Measurements from ENCODE around the gene KDM2A.
"Not testable (repeated sequence)": the region's sequence is repeated elsewhere in the genome, so short reads cannot be mapped to it uniquely, and the experiment has no call there.

Gene KDM2A

DNA sequence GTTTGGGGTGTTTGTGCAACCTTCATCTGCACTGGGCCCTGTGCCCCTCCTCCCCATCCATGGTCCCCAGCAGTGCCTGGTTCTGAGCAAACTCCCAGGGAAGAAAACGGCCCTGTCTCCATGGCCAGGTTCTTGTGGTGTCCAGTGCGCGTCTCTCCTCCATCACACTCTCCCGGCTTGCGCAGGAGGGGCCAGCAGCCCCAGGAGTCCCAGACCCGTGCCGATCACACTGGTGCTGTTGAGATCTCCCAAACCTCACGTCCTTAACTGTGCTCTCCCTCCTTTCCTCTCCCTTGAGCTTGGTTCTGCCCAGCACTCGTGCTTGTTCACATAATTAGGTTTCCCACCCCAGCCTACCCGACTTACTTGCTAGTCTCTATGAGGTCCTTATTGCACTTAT is 136.3 kb downstream of the KDM2A start:
- Histone ChIP-seq H3K9me3 (no peaks in the 10 kb centered on the region), H3K27ac (no peak overlapping the region), H3K4me2 (no peak overlapping the region), H3K27me3 (peaks cover 7% of the 10 kb centered on the region), H3K4me1 (peaks cover 13% of the 10 kb centered on the region), H3K9ac (peak overlapping the region; percentile 19), H3K36me3 (peaks cover 70% of the 10 kb centered on the region), H3K4me3 (no peak overlapping the region), H4K20me1 (peaks cover 69% of the 10 kb centered on the region)
- no peak for TF ChIP-seq Cebpa-rat (IDR thresholded peaks at IDR 0.05)

DNA sequence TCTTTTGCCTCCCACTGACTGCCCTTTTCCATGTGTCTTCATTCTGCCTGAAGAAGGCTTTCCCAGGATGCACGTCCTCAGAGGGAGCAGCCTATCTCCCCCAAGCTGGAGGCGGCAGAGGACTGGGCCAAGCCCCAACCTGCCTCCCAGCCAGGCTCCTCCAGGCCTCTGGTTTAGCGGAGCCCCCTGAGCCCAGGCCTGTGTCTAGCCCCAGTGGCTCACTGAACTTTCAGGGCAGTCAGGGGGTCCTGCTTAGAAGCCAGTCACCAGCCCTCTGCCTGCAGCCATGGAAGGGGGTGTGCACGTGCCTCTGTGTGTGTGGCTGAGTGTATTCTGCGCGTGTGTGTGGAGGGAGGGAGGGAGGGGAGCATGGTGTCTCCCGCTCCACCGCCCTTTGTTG is 136.8 kb downstream of the KDM2A start:
- no peak for TF ChIP-seq Cebpa-rat (IDR thresholded peaks at IDR 0.05)
- H3K4me2 ChIP-seq, result no peak overlapping the region
- H3K9me3 ChIP-seq, result no peaks in the 10 kb centered on the region
- peaks cover 13% of the 10 kb centered on the region for H3K27me3 ChIP-seq
- H3K4me1 ChIP-seq, result peaks cover 13% of the 10 kb centered on the region
- H3K27ac ChIP-seq, result no peak overlapping the region
- peaks cover 64% of the 10 kb centered on the region for H4K20me1 ChIP-seq
- peak overlapping the region; percentile 19; the same call in 1 of the 2 replicates for H3K9ac ChIP-seq
- H3K36me3 ChIP-seq, result peaks cover 65% of the 10 kb centered on the region
- H3K4me3 ChIP-seq, result no peak overlapping the region

- Histone ChIP-seq H3K4me1 (peaks cover 18% of the 10 kb centered on the region), H3K27me3 (peaks cover 19% of the 10 kb centered on the region), H3K27ac (no peak overlapping the region), H3K9ac (0 out of 2 replicates have a peak overlapping the region, but pooled peaks have one; percentile 5), H3K4me2 (peak overlapping the region; percentile 26), H3K36me3 (peaks cover 57% of the 10 kb centered on the region), H4K20me1 (peaks cover 56% of the 10 kb centered on the region), H3K4me3 (no peak overlapping the region), H3K9me3 (no peaks in the 10 kb centered on the region)
- no peak for TF ChIP-seq Cebpa-rat (IDR thresholded peaks at IDR 0.05)
Observed at GRCh38 chr11:67256477-67257135, 137.5 kb downstream of the KDM2A start.

DNA sequence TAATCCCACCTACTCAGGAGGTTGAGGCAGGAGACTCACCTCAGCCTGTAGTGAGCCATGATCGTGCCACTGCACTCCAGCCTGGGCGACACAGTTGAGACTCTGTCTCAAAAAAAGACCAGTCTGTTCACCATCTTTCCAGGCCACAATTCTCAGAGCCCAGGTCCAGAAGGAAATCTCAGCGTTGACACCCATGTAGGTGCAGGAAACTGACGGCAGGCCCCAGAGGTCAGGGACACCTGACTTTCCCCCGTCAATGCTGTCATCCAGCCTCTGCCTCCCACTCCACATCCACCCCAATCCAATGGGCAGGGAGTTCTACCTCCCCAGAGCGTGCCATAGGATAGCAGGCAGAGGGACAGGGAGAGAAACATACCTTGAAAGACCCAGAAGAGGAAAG is 141.3 kb downstream of the KDM2A start:
- no peak for TF ChIP-seq Cebpa-rat (IDR thresholded peaks at IDR 0.05)
- Histone ChIP-seq H3K4me1 (peaks cover 56% of the 10 kb centered on the region), H3K9ac (no peak overlapping the region), H3K4me2 (no peak overlapping the region), H3K9me3 (no peaks in the 10 kb centered on the region), H3K36me3 (peaks cover 19% of the 10 kb centered on the region), H4K20me1 (peaks cover 18% of the 10 kb centered on the region), H3K4me3 (no peak overlapping the region), H3K27me3 (peaks cover 26% of the 10 kb centered on the region), H3K27ac (no peak overlapping the region)

DNA sequence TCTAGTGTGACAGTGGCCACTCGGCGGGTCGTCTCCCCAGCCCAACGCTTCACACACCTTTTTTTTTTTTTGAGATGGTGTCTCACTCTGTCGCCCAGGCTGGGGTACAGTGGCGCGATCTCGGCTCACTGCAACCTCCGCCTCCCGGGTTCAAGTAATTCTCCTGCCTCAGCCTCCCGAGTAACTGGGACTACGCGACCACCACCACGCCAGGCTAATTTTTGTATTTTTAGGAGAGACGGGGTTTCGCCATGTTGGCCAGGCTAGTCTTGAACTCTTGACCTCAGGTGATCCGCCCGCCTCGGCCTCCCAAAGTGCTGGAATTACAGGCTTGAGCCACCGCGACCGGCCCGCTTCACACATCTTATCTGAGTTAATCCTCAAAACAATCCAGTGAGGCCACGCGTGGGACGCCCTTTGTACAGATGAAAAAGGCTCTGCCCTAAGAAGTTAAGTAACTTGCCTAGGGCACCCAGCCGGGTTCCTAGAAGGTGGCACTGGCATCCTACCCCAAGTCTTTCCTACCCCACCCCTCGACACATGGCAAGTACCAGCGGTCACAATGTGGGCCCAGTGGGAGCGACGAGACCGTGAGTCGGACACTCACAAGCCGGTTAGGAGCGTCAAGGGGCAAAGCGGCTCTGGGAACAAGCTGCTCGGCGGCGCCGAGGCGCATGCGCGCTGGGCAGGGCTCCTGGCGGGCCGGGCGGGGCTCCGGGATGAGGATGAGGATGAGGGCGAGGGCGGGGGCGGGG is 142.0 kb downstream of the KDM2A start:
- Histone ChIP-seq H3K4me2 (peak overlapping the region; percentile 80), H3K36me3 (peaks cover 13% of the 10 kb centered on the region), H4K20me1 (peaks cover 13% of the 10 kb centered on the region), H3K27me3 (peaks cover 26% of the 10 kb centered on the region), H3K4me1 (peaks cover 62% of the 10 kb centered on the region)
- not testable (repeated sequence) for H3K9ac ChIP-seq, H3K27ac ChIP-seq, H3K4me3 ChIP-seq, H3K9me3 ChIP-seq

DNA sequence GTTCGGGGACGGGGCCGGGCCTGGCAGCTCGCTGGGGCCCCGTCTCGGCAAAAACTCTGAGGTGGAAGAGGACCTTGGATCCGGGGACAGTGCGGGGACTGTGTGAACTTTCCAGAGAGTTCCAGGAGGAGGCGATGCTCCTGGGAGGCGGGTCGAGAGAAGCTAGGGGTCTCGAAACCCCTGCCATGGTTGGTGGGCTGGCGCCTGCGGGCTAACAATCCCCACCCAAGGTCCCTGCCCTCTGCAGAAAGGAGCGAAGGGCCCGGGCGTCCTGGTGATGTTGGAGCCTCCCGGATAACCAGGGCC is 142.5 kb downstream of the KDM2A start:
- Histone ChIP-seq H3K36me3 (peaks cover 8% of the 10 kb centered on the region), H3K27ac (no peak overlapping the region), H3K9ac (no peak overlapping the region; the same call in 1 of the 2 replicates), H3K4me2 (peak overlapping the region; percentile 80), H3K9me3 (no peaks in the 10 kb centered on the region), H3K4me3 (peak overlapping the region; percentile 36; the same call in 1 of the 2 replicates), H4K20me1 (peaks cover 9% of the 10 kb centered on the region), H3K27me3 (peaks cover 26% of the 10 kb centered on the region), H3K4me1 (peaks cover 60% of the 10 kb centered on the region)
- TF ChIP-seq Cebpa-rat (IDR thresholded peaks at IDR 0.05), result no peak

DNA sequence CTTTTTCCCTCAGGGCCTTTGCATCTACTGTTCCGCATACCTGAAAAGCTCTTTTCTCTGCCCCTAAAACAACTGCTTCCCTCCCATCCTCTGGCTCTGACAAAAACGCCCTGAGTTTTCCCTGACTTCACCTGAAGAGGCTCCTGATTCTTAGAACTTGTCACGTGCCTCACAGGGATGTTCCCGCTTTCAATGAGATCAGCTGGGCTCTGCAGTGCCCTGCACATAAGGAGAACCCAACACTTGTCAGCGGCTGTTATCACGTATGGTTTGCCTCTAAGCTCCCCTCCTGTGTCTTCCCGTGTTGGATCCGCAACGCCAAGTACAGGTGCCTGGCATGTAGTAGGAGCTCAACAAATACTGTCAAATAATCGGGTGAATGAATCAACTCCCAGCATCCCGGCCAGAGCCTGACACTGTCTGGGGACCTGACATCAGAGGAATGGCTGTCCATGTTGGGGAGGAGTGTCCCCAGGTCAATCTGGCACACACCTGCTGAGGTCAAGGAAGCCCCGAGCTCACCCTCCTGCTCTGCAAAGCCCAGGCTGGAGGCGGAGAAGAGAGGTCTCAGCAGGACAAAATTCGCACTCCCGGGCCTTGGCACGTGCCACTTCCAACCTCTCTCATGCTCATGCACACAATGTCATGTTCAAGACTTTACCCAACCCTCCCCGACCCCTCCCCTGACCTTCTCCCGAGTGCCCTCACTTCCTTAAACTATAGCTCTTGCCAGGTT is 143.1 kb downstream of the KDM2A start:
- Histone ChIP-seq H3K27me3 (peaks cover 26% of the 10 kb centered on the region), H3K27ac (no peak overlapping the region), H4K20me1 (peaks cover 4% of the 10 kb centered on the region), H3K4me2 (peak overlapping the region; percentile 80), H3K36me3 (peaks cover 7% of the 10 kb centered on the region), H3K4me3 (peak overlapping the region; percentile 36; the same call in 1 of the 2 replicates), H3K9me3 (no peaks in the 10 kb centered on the region), H3K9ac (peak overlapping the region; percentile 32; the same call in 1 of the 2 replicates), H3K4me1 (peaks cover 55% of the 10 kb centered on the region)
- no peak for TF ChIP-seq Cebpa-rat (IDR thresholded peaks at IDR 0.05)

DNA sequence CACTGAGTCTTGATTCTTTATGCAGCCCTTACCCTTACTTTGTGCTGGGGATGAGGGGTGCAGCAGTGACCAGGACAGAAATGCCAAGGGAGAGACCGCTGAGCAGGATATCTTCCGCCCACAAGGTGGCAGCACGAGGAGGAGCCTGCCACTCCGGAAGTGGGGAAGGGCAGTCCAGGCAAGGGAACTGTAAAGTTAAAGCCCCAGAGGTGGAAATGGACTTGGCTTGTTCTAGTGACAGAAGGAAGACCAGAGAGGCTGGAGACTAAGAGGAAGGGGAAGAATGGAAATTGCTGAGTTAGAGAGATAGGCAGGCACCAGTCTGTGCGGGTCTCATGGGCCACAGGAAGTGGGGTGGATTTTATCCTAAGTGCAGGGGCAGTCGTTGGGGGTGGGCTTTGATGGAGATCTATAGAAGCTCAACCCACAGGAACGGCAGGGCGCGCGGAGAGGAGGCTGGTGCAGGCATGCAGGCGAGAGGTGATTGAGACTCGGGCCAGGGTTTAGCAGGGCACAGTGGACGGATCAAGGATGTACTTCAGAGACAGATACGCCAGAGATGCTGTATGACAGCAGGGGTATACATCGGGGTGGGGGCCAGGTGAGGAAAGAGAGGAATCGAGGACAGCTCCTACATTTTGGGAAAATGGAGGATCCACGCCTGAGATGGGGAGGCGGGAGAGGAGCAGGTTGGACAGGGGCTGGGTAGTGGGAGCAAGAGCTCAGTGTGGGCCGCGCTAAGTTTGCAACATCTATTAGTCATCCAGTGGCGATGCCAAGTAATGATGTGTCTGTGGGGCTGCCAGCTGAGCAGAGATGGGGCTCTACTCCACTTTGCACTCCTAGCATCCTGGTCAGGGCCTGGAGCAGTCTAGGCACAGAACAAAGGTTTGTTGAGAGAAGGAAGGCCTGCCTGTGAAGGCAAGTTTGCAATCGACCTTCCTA is 143.9 kb downstream of the KDM2A start:
- H3K27ac ChIP-seq, result peak overlapping the region; percentile 52
- no peak for TF ChIP-seq Cebpa-rat (IDR thresholded peaks at IDR 0.05)
- no peaks in the 10 kb centered on the region for H3K9me3 ChIP-seq
- H3K27me3 ChIP-seq, result peaks cover 26% of the 10 kb centered on the region
- peak overlapping the region; percentile 80 for H3K4me2 ChIP-seq
- peaks cover 50% of the 10 kb centered on the region for H3K4me1 ChIP-seq
- H4K20me1 ChIP-seq, result no peaks in the 10 kb centered on the region
- no peak overlapping the region for H3K4me3 ChIP-seq
- H3K36me3 ChIP-seq, result peaks cover 13% of the 10 kb centered on the region
- peak overlapping the region; percentile 32; the same call in 1 of the 2 replicates for H3K9ac ChIP-seq

DNA sequence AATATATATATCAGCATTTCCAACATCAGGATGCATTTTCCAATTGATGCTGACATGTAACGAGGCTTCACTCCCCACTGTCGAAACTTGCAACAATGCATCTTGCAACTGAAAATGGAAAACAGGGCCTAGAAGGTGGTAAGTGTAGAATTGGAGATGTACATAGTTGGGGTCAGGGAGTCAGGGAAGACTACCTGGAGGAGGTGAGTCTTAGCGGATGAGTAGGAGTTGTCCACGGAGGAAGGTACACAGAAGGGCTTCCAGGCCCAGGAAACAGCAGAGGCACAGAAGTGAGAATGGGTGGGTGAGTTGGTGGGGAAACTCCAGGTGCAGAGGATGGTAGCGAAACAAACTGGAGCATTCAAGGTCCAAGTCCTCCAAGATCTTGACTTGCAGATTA is 145.2 kb downstream of the KDM2A start:
- no peak for TF ChIP-seq Cebpa-rat (IDR thresholded peaks at IDR 0.05)
- Histone ChIP-seq H3K27me3 (peaks cover 26% of the 10 kb centered on the region), H4K20me1 (no peaks in the 10 kb centered on the region), H3K4me2 (0 out of 2 replicates have a peak overlapping the region, but pooled peaks have one; percentile 85), H3K27ac (peak overlapping the region; percentile 52; the same call in 1 of the 2 replicates), H3K36me3 (peaks cover 23% of the 10 kb centered on the region), H3K9me3 (no peaks in the 10 kb centered on the region), H3K4me3 (no peak overlapping the region), H3K9ac (no peak overlapping the region), H3K4me1 (peaks cover 58% of the 10 kb centered on the region)
